Heart right ventricle (tissue), 16 donors: ENCODE data around the gene PRIM1. TPM values are rescaled to one million over a fixed set of nuclear protein-coding genes. Genes with fewer than 3 reads are reported as not detected.

Source experiments
- ATAC-seq, 8 donors: fragments of 200-7000 bp; cut with Tn5 transposase; one replicate each; pipeline ENCODE4 v1.9.1; 2020; ENCODE audit warnings: mild to moderate bottlenecking in 8 of 8, moderate library complexity in 8 of 8, moderate number of reproducible peaks in 1 of 8
- DNase-seq, 2 donors: peaks; one replicate each; pipeline ENCODE4 v3.0.0-alpha.2; 2020
- H3K27ac ChIP-seq, 10 donors: fragments of 200-600 bp; sonication (generic) in 2 of 10; one replicate each; pipeline versions ENCODE4 v1.5.0 to v1.8.0; 2020 to 2022; ENCODE audit warnings: mild to moderate bottlenecking in 3 of 10
- H3K27me3 ChIP-seq, 7 donors: fragments of 200-600 bp; one replicate each; pipeline ENCODE4 v1.8.0; 2021 to 2022; ENCODE audit warnings: mild to moderate bottlenecking in 2 of 7
- H3K36me3 ChIP-seq, 9 donors: fragments of 200-600 bp; sonication (generic) in 1 of 9; one replicate each; pipeline versions ENCODE4 v1.5.0 to v1.8.0; 2020 to 2022; ENCODE audit warnings: mild to moderate bottlenecking in 2 of 9
- H3K4me1 ChIP-seq, 9 donors: fragments of 200-600 bp; sonication (generic) in 1 of 9; one replicate each; pipeline versions ENCODE4 v1.5.0 to v1.8.0; 2020 to 2022; ENCODE audit warnings: mild to moderate bottlenecking in 4 of 9
- H3K4me3 ChIP-seq, 10 donors: fragments of 200-600 bp; sonication (generic) in 2 of 10; one replicate each; pipeline versions ENCODE4 v1.5.0 to v1.8.0; 2020 to 2022; ENCODE audit warnings: mild to moderate bottlenecking in 7 of 10, moderate library complexity in 2 of 10
- H3K9me3 ChIP-seq, 11 donors: fragments of 200-600 bp in 10 of 11; sonication (generic) in 2 of 11; one replicate each; pipeline versions ENCODE4 v1.5.0 to v1.8.0; 2013 to 2022; ENCODE audit warnings: mild to moderate bottlenecking in 2 of 11, control low read depth in 1 of 11, moderate library complexity in 1 of 11
- CTCF ChIP-seq, 9 donors: fragments of 200-600 bp; sonication (generic) in 2 of 9; IDR thresholded peaks; one replicate each; pipeline versions ENCODE4 v1.5.0 to v1.8.0; 2021 to 2022; ENCODE audit warnings: antibody characterized with exemption in 9 of 9, mild to moderate bottlenecking in 5 of 9, moderate library complexity in 1 of 9
- WGBS, 2 donors: extraction: QIAGEN DNeasy Blood & Tissue Kit; methylation state at CpG; one replicate each; pipeline ENCODE4 v1.1.7; 2013; ENCODE audit warnings: inconsistent platforms in 1 of 2; 5-methylcytosine and 5-hydroxymethylcytosine counted together
- intact Hi-C, 10 donors: fragments of 100-400 bp; cut with DNase I; formaldehyde crosslinking; loops; one replicate each; pipeline versions ENCODE4 v1.11.1 to v1.14.2; 2022
- polyA plus RNA-seq, 2 donors: library from polyadenylated mRNA; stranded (reverse); fragments of 200-250 nt; gene quantifications; one replicate each; pipeline ENCODE4 v1.2.3, GENCODE V29; 2013
- total RNA-seq, 10 donors: library from RNA; stranded (reverse); fragmentation: NEBNext Ultra II Directional in 3 of 10; extraction: Animal tissue kit (Norgen Biotek cat#: 25700) in 3 of 10; gene quantifications; one replicate each; pipeline versions ENCODE4 v1.2.1 to v1.2.4, GENCODE V29; 2021 to 2023
- donor health status: Arrhythmogenic right ventricular cardiomyopathy.
- donor health status: ischemic (EF 13 %, LVEDD 7.1; RV severe dilation, severe dysfunction).
- donor health status: healthy with polysubstance abuse.
- donor health status: DM: no; HTN: yes; CAD: no.
- donor health status: DM: no; HTN: no; CAD: no.
- donor health status: ischemic (EF 25% LVEDD 6.9; RV normal size, moderate dysfunction).
- donor health status: ischemic (EF 25% LVEDD 5.7; RV mildly dilated, moderate dysfunction).
- donor health status: healthy.
- donor health status: DM: yes; HTN: yes; CAD: no.
- donor health status: Ischemic cardiomyopathy.
- donor health status: ischemic (EF 35%, LVEDD 5.7; RV mildly dilated, moderate dysfunction).
- donor health status: nonischemic (EF 11% LVEDD 7.7; RV severe dilation, severe dysfunction).
- donor health status: DM: yes; HTN: yes; CAD: no.
- donor health status: PGD.
- donor health status: ischemic (EF 29% LVEDD 5.4; RV normal size, mild dysfunction).
- donor health status: nonischemic (EF 23%, LVEDD 6.1; RV moderate dilation, normal function).

Gene PRIM1
- total and polyA plus RNA-seq, 12 donors: 1.8 to 4.7 (median 3.0) TPM

DNA sequence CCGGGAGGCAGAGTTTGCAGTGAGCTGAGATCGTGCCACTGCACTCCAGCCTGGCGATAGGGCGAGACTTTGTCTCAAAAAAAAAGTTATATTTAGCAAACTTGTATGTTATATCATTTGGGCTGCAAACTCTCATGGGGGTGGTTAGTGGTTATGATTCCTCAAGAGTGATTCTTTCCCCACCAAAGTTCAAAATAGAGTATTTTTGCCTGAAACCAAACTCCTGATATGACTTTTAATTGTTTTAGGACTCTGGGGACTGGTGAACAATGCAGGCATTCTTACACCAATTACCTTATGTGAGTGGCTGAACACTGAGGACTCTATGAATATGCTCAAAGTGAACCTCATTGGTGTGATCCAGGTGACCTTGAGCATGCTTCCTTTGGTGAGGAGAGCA is 29.6 kb upstream of the PRIM1 start:
- H3K9me3 ChIP-seq: peaks cover 0 to 3% (median 0%) of the 10 kb centered on the region in 11 donors
- ATAC-seq (no peak), DNase-seq (no peak)
- H3K27ac ChIP-seq: no peak overlapping the region
- H3K36me3 ChIP-seq: no peaks in the 10 kb centered on the region
- no peaks in the 10 kb centered on the region for H3K4me1 ChIP-seq
- WGBS, 2 donors: 83 to 91% methylated on average over 4 of the region's 4 CpGs
- no peaks in the 10 kb centered on the region for H3K27me3 ChIP-seq
- no peak overlapping the region for H3K4me3 ChIP-seq
- intact Hi-C loops: no loop called here
- no peak for TF ChIP-seq CTCF (IDR thresholded peaks at IDR 0.05)

GRCh38 chr12:56778756-56779155 is 26.6 kb upstream of the PRIM1 start:
- intact Hi-C loops: no loop called here
- TF ChIP-seq CTCF (IDR thresholded peaks at IDR 0.05): no peak
- Histone ChIP-seq H3K27ac (no peak overlapping the region), H3K4me3 (no peak overlapping the region), H3K27me3 (no peaks in the 10 kb centered on the region), H3K9me3 (peaks cover 0 to 8% (median 0%) of the 10 kb centered on the region in 11 donors), H3K4me1 (no peaks in the 10 kb centered on the region), H3K36me3 (no peaks in the 10 kb centered on the region)
- no peak for DNase-seq
- no peak for ATAC-seq
- WGBS, 2 donors: 93 to 96% methylated on average over 17 of the region's 17 CpGs

- Histone ChIP-seq H3K4me3 (no peak overlapping the region), H3K36me3 (no peaks in the 10 kb centered on the region), H3K27ac (no peak overlapping the region), H3K4me1 (no peaks in the 10 kb centered on the region), H3K9me3 (peaks cover 0 to 8% (median 0%) of the 10 kb centered on the region in 11 donors), H3K27me3 (no peaks in the 10 kb centered on the region)
- intact Hi-C loops: no loop called here
- 99% methylated on average over 3 of the region's 3 CpGs for WGBS, 2 donors
- no peak for ATAC-seq
- no peak for DNase-seq
- TF ChIP-seq CTCF (IDR thresholded peaks at IDR 0.05): no peak
Measured at GRCh38 chr12:56776654-56777053, 24.5 kb upstream of the PRIM1 start.

- 77 to 86% methylated on average over 6 of the region's 6 CpGs for WGBS, 2 donors
- intact Hi-C loops: no loop called here
- DNase-seq (no peak), ATAC-seq (no peak)
- no peak for TF ChIP-seq CTCF (IDR thresholded peaks at IDR 0.05)
- Histone ChIP-seq H3K27me3 (no peaks in the 10 kb centered on the region), H3K27ac (no peak overlapping the region), H3K4me1 (no peaks in the 10 kb centered on the region), H3K9me3 (peaks cover 0 to 8% (median 0%) of the 10 kb centered on the region in 11 donors), H3K4me3 (no peak overlapping the region), H3K36me3 (no peaks in the 10 kb centered on the region)
Measured at GRCh38 chr12:56775638-56776037, 23.5 kb upstream of the PRIM1 start.
